ENCODE results near the gene AURKB. TPM values are rescaled to one million over a fixed set of nuclear protein-coding genes. Genes with fewer than 3 reads are reported as not detected.

AURKB gene
- total RNA-seq, 1 experiment from 2014 or later, result 141 TPM

- TF ChIP-seq, protein P1, sequence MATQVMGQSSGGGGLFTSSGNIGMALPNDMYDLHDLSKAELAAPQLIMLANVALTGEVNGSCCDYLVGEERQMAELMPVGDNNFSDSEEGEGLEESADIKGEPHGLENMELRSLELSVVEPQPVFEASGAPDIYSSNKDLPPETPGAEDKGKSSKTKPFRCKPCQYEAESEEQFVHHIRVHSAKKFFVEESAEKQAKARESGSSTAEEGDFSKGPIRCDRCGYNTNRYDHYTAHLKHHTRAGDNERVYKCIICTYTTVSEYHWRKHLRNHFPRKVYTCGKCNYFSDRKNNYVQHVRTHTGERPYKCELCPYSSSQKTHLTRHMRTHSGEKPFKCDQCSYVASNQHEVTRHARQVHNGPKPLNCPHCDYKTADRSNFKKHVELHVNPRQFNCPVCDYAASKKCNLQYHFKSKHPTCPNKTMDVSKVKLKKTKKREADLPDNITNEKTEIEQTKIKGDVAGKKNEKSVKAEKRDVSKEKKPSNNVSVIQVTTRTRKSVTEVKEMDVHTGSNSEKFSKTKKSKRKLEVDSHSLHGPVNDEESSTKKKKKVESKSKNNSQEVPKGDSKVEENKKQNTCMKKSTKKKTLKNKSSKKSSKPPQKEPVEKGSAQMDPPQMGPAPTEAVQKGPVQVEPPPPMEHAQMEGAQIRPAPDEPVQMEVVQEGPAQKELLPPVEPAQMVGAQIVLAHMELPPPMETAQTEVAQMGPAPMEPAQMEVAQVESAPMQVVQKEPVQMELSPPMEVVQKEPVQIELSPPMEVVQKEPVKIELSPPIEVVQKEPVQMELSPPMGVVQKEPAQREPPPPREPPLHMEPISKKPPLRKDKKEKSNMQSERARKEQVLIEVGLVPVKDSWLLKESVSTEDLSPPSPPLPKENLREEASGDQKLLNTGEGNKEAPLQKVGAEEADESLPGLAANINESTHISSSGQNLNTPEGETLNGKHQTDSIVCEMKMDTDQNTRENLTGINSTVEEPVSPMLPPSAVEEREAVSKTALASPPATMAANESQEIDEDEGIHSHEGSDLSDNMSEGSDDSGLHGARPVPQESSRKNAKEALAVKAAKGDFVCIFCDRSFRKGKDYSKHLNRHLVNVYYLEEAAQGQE (IDR thresholded peaks at IDR 0.05; ENCODE audit: low read depth), result no peak
- TF ChIP-seq EGR1 (IDR thresholded peaks at IDR 0.05; ENCODE audit: low read depth), result no peak
- TF ChIP-seq POLR2A (IDR thresholded peaks at IDR 0.05; ENCODE audit: borderline replicate concordance, extremely low read depth, insufficient read depth, insufficient read length), result no peak
- TF ChIP-seq POLR2AphosphoS5 (IDR thresholded peaks at IDR 0.05; ENCODE audit: low read depth, low read length), result peak; percentile 89
Measured at GRCh38 chr17:8162233-8162996, 48.0 kb downstream of the AURKB start, which contains the start of gene VAMP2 (continued).

GRCh38 chr17:8161289-8162232 lies 48.8 kb downstream of the AURKB start:
- ChIA-PET POLR2A (interaction anchor here (9.4 kb wide), 1 partner anchor 11 kb away, joined by 95 read pairs; no protein-coding TSS in a partner anchor), RAD21 (ENCODE audit: low non-redundant PET in 1 of 2, low total read pairs in 2 of 2, uncharacterized antibody in 2 of 2, unreplicated experiment in 2 of 2) (no interaction called here), CTCF (no interaction called here)
- H3K27me3 ChIP-seq (ENCODE audit: insufficient read depth, low read length), result no peaks in the 10 kb centered on the region
- no peaks in the 10 kb centered on the region for H4K20me1 ChIP-seq (ENCODE audit: insufficient read depth)
- ATAC-seq, result peak; percentile 10
- H3K9me3 ChIP-seq (ENCODE audit: control insufficient read depth in 1 of 2, insufficient read depth in 1 of 2, low read depth in 1 of 2, low read length in 2 of 2), result no peaks in the 10 kb centered on the region
- intact Hi-C loops (cut with micrococcal nuclease), result no loop called here
- H2AFZ ChIP-seq (ENCODE audit: low read depth, low read length, poor library complexity, severe bottlenecking), result no peak overlapping the region
- peak overlapping the region; percentile 93 for H3K27ac ChIP-seq (ENCODE audit: low read depth, low read length)
- H3K4me2 ChIP-seq (ENCODE audit: low read length), result peak overlapping the region; percentile 99
- TSS peak; percentile 67 for BruUV-seq (replicated peaks)
- H3K4me3 ChIP-seq (replicated peaks in 1 of 2; ENCODE audit: low read depth in 1 of 2, low read length in 2 of 2), result peak overlapping the region; percentile 95 to 99
- no peaks in the 10 kb centered on the region for H3K9me2 ChIP-seq (ENCODE audit: insufficient read depth)
- H3K9ac ChIP-seq (ENCODE audit: low read length), result peak overlapping the region; percentile 100
- H3K4me1 ChIP-seq (ENCODE audit: control insufficient read depth in 1 of 2, insufficient read depth in 2 of 2, low read length in 2 of 2), result peaks cover 42 to 76% of the 10 kb centered on the region in 2 experiments
- H3K79me2 ChIP-seq (ENCODE audit: insufficient read depth, low read length), result peaks cover 34% of the 10 kb centered on the region
- DNase-seq (ENCODE audit: low read depth, low spot score), result no peak
- peaks cover 4 to 13% of the 10 kb centered on the region in 2 experiments; a peak in 3 of 4 replicates for H3K36me3 ChIP-seq (ENCODE audit: control insufficient read depth in 1 of 2, insufficient read depth in 2 of 2, low read length in 2 of 2)
- TF ChIP-seq EZH2phosphoT487 (IDR thresholded peaks at IDR 0.05; ENCODE audit: borderline replicate concordance) (no peak), CBX3 (IDR thresholded peaks at IDR 0.05; ENCODE audit: low read depth) (no peak), SP1 (IDR thresholded peaks at IDR 0.05; ENCODE audit: low read depth) (no peak), YY1 (IDR thresholded peaks at IDR 0.05; ENCODE audit: extremely low read depth, insufficient replicate concordance, low read depth, low read length) (no peak), SRF (IDR thresholded peaks at IDR 0.05; ENCODE audit: low read depth) (no peak), POLR2A (IDR thresholded peaks at IDR 0.05; ENCODE audit: borderline replicate concordance, extremely low read depth, insufficient read depth, insufficient read length) (no peak), FOSL1 (IDR thresholded peaks at IDR 0.05; ENCODE audit: low read depth) (no peak), JUND (IDR thresholded peaks at IDR 0.05) (no peak), CEBPB (IDR thresholded peaks at IDR 0.05; ENCODE audit: low read depth) (no peak)
- TF ChIP-seq, protein P1 (IDR thresholded peaks at IDR 0.05; ENCODE audit: low read depth), result no peak
